Measurements from ENCODE around the gene SEMA5B.

SEMA5B gene

GRCh38 chr3:122994954-122995353, 32.6 kb downstream of the SEMA5B start:
- no peak for DNase-seq

- DNase-seq: peak in 36 of 56 donors; percentile 7 to 69 (median 32)
Observed at GRCh38 chr3:122993124-122993978, 34.2 kb downstream of the SEMA5B start.

GRCh38 chr3:122992676-122993075, 34.9 kb downstream of the SEMA5B start:
- DNase-seq: no peak

GRCh38 chr3:122992133-122992532, 35.4 kb downstream of the SEMA5B start:
- no peak for DNase-seq

- DNase-seq: no peak
Observed at GRCh38 chr3:122991236-122991985, 36.2 kb downstream of the SEMA5B start.

- DNase-seq: no peak
Observed at GRCh38 chr3:122989856-122990575, 37.5 kb downstream of the SEMA5B start.

GRCh38 chr3:122988508-122988907, 39.1 kb downstream of the SEMA5B start:
- DNase-seq: no peak

GRCh38 chr3:122987736-122988319, 39.7 kb downstream of the SEMA5B start:
- no peak for DNase-seq

- no peak for DNase-seq
Observed at GRCh38 chr3:122987231-122987630, 40.3 kb downstream of the SEMA5B start.

GRCh38 chr3:122986693-122987179, 40.8 kb downstream of the SEMA5B start:
- no peak for DNase-seq

- DNase-seq: no peak
Observed at GRCh38 chr3:122985539-122985938, 42.0 kb downstream of the SEMA5B start.

GRCh38 chr3:122984650-122985049, 42.9 kb downstream of the SEMA5B start:
- DNase-seq: no peak

GRCh38 chr3:122984007-122984406, 43.6 kb downstream of the SEMA5B start:
- DNase-seq: no peak

- peak in 40 of 56 donors; percentile 9 to 79 (median 45) for DNase-seq
Observed at GRCh38 chr3:122982216-122983185, 45.1 kb downstream of the SEMA5B start.

GRCh38 chr3:122979211-122979610, 48.4 kb downstream of the SEMA5B start:
- DNase-seq: no peak

GRCh38 chr3:122978569-122978968, 49.0 kb downstream of the SEMA5B start:
- no peak for DNase-seq

- peak in 25 of 56 donors; percentile 11 to 71 (median 33) for DNase-seq
Observed at GRCh38 chr3:122977746-122978466, 49.7 kb downstream of the SEMA5B start.

GRCh38 chr3:122975924-122976293, 51.7 kb downstream of the SEMA5B start:
- DNase-seq: no peak

All from nucleus accumbens (tissue), 56 donors.